OCI-LY7 (cell line): ENCODE measurements around the gene LCOR.

ENCODE experiments used
- EZH2phosphoT487 ChIP-seq: fragments of 200-600 bp; sonication (generic); IDR thresholded peaks from 2 replicates; pipeline ENCODE4 v1.6.1; 2018; ENCODE audit warnings: low read depth, borderline replicate concordance, mild to moderate bottlenecking, mixed run types, antibody characterized with exemption, low read length, moderate library complexity, mixed read lengths
- TF ChIP-seq, protein P1 (sequence below): fragments of 200-600 bp; sonication (generic); conservative IDR thresholded peaks from 2 replicates; pipeline ENCODE4 v1.5.1; 2014; ENCODE audit warnings: mild to moderate bottlenecking, antibody characterized with exemption, low read length, moderate library complexity, mixed read lengths

DNA sequence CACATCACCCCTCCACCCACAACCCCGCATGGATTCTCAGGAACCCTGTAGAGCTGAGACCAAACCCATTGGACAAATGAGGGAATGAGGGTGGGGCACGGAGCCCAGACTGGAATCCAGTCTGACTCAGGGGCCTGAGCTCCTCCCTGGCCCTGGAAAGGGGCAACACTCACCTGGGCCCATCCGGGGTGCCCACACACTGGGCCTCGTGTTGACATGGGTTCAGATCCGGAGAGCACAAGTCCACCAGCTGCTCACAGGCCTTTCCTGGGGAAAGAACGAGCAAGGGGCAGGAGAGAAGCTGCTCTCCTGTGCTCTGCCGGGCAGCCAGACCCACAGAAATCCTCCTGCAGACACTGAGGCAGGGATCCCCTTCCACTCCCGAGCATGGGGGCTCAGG lies 181.5 kb downstream of the LCOR start:
- TF ChIP-seq, protein P1, sequence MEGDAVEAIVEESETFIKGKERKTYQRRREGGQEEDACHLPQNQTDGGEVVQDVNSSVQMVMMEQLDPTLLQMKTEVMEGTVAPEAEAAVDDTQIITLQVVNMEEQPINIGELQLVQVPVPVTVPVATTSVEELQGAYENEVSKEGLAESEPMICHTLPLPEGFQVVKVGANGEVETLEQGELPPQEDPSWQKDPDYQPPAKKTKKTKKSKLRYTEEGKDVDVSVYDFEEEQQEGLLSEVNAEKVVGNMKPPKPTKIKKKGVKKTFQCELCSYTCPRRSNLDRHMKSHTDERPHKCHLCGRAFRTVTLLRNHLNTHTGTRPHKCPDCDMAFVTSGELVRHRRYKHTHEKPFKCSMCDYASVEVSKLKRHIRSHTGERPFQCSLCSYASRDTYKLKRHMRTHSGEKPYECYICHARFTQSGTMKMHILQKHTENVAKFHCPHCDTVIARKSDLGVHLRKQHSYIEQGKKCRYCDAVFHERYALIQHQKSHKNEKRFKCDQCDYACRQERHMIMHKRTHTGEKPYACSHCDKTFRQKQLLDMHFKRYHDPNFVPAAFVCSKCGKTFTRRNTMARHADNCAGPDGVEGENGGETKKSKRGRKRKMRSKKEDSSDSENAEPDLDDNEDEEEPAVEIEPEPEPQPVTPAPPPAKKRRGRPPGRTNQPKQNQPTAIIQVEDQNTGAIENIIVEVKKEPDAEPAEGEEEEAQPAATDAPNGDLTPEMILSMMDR: no peak
- TF ChIP-seq EZH2phosphoT487: no peak
